GM21825 (cell line): Measurements from ENCODE around the gene PAX4.
A peak's percentile ranks its signal among the peaks of the same experiment; 100 is the strongest.

Experiments used
- ATAC-seq: cut with Tn5 transposase; IDR thresholded peaks from one replicate; pipeline ENCODE4 v1.9.1; 2021; ENCODE audit warnings: mild to moderate bottlenecking, moderate library complexity; ENCODE audit not compliant: unreplicated experiment

Gene PAX4, protein sequence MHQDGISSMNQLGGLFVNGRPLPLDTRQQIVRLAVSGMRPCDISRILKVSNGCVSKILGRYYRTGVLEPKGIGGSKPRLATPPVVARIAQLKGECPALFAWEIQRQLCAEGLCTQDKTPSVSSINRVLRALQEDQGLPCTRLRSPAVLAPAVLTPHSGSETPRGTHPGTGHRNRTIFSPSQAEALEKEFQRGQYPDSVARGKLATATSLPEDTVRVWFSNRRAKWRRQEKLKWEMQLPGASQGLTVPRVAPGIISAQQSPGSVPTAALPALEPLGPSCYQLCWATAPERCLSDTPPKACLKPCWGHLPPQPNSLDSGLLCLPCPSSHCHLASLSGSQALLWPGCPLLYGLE

DNA sequence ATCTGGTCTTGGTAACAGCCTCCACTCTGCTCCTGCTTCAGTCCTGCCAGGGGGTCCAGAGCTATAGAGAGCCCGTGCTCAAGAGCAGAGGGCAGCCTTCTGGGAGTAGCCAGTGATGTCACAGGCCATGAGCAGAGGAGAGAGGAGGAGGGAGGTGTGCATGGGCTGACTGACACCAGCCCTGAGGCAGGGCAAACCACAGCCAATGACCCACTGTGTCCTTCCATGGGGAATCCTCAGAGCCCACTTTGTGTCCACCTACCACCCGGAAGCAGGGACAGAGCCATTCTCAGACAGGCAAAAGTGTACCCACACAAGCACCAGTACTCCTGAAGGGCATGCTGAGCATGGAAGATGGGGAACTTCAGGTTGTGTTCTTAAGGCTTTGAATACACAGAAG lies at the start of gene PAX4:
Gene PAX4 (minus strand): TSS at position 101 of the 400 bp plus-strand sequence. CDS start 2,214 bp downstream, outside the sequence.
- no peak for ATAC-seq

DNA sequence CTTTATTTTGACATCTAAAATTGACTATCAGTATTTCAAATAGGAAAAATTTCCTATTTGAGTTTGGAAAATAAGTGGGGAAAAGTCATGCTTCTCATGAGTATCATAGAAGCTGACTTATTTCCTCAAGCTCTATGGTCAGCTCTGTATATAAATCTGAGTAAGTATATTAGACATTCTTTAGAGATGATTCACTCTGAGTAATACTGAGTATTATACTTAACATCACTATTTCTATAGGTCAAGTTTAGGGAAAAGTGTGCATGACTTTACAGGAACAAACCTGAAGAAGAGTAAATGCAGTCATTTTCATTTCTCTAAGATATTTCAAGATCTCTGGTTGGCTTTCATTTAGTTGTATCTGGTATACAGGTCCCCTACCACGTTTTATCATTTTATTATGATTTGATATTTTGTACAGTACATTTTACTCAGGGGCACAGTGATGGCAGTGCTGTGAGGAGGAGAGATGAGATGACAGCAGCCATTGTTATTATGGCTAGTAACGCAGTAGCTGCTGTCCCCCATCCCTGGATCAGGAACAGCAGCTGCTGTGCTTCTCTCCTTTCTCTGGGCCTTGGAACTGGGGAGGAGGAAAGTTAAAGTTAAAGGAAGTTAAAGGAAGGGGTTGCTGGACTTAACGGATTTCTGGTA lies 49.2 kb upstream of the PAX4 start:
- no peak for ATAC-seq

DNA sequence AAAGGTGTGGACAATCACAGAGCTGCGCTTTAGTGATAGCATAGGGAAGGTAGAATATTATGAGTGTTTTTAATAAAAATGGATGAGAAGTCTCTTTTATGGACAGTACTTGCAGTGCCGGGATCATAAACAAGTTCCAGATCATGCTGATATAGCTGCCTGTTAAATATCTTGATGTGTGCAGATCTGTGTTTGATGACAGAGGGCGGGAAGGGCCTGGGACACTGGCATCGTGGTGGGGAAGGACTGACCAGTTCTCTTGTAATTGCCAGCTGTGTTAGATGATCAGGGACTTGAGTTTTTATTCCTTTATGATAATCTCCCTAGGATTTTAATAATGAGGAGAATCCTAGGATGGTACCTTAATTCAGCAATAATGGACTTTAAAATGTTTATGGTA lies 48.7 kb upstream of the PAX4 start:
- ATAC-seq, result no peak

DNA sequence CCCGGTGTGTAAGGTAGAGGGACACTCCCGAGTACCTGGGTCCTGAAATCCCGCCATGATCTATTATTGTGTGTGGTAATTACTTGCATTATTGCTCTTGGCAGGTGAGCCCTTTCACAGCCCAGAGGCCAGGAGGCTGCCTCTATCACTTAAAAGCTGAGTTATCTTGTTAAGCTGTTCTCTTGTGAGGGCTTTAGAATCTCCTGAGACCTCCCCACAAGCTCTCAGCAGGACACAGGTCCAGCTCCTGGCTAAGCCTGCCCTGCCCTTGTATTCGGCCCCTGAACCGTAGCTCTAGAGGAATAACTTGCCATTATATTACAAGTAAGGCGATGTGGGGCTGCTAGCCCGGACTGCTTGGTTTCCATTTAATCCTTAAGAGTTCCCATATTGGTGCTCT lies 48.0 kb upstream of the PAX4 start:
- ATAC-seq, result no peak

DNA sequence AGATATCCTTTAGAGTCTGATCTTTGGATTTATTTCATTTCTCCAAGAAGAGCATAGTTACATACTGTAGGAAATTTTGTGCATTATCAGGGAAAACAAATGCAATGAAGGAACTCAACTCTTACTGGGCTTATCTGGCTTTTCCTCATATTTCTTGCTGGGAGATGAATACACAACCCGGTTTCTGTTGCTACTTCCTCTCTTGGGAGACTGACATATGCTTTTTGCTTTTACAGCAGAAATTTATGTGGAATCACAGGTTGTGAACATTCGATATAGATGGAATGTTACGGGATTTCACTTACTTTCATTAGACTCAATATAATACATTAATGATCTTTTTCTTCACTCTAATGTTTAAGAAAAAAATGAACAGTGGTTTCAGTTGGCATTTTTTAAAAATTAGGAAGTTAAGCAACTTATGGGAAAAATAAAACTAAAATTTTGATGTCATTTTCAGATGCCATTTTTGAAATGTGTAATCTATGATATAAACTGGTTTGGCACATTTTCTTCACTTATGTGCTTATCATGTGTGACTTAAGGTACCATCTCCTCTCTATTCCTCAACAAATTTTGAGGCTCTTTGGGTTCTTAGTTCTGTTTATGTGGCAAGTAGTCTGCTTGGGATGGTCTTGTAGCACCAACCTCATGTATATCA lies 41.2 kb upstream of the PAX4 start:
- no peak for ATAC-seq

DNA sequence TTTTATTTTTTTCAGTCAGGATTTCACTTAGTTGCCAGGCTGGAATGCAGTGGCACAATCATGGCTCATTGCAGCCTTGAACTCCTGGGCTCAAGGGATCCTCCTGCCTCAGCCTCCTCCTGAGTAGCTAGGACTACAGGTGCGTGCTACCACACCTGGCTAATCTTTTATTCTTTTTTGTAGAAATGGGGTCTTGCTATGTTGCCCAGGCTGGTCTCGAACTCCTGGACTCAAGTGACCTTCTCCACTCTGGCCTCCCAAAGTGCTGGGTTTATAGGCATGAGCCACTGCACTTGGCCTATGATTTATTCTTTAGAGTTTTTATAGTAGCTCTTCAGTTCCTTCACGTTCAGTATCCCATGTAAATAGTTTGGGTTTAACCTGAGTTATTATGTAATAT lies 39.6 kb upstream of the PAX4 start:
- ATAC-seq, result no peak

DNA sequence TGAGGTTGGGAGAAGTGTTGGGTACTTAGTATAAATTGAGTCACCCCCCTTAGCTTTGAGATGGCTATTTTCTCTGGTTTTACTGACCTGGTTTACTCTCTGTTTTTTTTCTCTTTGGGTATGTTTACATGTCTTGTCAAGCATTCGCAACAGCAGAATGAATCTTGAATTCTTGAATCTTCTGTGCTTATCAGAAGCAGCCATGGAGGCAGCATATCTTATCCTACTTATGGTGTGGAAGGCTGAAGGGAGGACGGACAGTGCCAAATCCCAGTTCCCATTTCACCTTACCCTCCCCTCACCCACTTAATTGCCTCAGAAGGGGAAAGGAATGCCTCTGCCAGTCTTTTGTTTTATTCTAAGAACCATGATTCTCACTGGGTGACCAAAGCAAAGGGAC lies 37.8 kb upstream of the PAX4 start:
- no peak for ATAC-seq

DNA sequence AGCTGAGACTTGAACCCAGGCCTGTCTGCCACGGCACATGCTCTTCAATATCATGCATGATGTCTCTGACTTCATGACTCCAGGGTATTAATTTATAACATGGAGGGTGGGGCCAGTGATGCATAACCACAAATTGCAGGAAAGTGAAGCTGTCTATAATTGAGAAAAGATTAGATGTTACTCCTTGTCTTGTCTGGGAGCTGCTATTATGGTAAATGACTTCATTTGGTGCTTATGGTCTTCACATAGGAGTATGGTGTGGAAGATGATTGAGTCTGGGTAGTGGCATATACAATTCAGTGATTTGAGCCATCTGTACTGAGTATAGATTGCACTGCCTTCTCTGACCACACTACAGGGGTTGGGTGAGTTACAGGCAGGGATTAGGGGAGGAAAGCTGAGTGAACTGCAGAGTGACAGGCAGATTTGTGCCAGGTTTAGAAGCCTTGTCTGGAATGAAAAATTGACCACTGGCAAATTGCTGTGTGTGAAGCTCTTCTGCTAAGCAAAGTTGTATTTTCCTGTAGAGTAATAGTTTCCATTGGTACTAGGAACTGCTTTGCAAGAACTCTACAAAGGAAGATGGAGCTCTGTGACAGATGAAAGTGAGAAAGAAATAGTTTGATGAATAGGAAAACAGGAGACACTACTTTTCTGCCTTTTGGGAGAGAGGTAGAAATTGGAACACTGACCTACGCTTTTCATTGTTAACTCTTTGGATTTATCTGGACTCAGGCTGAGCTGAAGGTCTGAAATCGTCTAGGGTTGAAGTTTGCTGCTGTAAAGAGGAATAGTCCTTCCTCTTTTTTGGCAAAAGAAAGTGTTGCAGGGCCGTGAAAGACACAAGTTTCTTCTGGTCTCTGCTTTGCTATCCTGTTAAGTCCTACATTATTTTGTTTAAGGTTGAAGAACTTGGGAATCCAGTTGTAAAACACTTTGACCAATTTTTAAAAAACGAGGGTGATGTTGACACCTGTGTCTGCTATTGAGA lies 36.8 kb upstream of the PAX4 start:
- ATAC-seq, result no peak

DNA sequence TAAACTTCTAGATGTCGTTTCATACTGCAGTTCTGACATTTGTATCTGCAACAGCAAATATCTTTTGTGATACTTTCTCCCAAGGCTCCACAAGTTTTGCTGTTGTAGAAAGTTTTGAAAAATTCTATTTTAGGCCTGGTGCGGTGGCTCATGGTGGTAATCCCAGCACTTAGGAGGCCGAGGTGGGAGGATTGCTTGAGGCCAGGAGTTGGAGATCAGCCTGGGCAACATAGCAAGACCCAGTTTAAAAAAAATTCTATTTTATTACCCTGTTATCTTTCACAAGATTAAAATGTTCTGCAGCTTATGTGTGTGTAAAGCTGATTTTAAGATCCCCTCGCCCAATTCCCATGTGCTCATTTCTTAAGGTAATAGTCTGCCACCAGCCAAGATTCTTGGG lies 35.5 kb upstream of the PAX4 start:
- no peak for ATAC-seq

DNA sequence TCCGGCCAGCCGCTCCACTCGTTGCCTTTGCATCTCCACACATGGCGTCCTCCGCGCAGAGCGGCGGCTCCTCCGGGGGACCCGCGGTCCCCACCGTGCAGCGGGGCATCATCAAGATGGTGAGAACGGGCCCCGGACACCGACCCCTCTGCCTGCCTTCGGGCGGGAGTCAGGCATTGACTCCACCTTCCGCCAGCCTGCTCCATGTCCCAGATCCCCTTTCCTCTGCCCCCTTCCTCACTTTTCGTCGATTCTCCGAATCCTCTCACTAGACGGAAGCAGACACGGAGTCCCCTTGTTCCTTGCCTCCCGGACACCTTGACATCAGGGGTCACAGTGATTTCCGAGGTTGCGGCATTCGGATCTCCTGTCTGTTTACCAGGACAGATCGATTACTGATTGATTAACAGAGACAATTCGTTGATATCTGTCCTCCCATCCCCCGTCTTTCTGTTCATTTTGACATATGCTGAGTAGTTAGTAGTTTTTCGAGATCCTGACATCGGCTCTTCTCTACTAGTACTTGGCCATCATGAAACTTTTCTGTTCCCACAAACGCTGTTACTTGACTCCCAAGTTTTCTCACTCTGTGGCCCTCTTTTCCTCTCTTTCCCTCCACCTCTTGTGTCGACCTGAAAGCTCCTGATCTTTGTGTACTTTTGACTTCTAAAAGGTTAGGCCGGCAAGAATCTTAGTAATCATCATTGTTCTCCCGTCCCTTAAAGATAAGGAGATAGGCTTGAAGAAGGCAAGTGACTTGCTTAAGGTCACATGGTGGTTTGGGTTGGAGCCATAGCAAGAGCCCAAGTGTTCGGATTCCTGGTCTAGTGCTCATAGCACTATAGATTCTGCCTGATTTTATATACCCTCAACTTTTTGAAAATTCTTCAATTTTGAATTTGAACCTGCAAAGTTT lies 34.6 kb upstream of the PAX4 start:
- no peak for ATAC-seq

DNA sequence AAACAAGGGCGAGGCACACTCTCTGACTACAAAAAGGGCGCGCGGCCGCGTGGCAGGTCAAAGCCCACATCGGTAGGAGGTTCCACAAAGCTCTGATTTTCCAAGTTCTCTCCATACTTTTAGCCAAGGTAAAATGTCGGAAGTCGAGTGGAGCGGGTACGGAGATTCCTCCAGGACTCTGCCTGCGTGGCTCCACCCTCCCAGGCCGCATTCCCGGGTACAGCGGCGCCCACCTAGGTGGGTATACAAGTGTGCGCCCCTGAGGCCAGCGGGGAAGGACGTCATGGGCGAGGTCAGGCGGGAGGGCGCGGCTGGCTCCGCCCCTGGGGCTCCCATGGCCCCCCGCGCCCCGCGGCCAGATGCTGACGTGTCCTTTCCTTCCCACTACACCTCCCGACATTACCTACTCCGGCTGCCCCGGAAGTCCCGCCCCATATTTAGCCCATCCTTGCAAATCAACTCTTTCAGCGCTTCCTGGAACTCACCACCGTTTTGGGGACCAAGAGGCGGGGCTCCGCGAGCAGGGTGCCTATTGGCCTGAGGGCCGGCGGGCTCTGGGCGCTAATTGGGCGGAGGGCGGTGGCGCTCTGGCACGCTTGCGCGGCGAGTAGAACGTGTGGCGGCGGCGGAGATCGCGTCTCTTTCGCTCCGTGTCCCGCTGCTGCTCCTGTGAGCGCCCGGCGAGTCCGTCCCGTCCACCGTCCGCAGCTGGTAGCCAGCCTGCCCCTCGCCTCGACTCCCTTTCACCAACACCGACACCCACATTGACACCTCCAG lies 33.8 kb upstream of the PAX4 start, which contains the start of gene SND1:
Gene SND1 (plus strand): TSS at position 639 of the 777 bp plus-strand sequence. CDS start 180 bp downstream, outside the sequence.
- peak; percentile 95 for ATAC-seq

DNA sequence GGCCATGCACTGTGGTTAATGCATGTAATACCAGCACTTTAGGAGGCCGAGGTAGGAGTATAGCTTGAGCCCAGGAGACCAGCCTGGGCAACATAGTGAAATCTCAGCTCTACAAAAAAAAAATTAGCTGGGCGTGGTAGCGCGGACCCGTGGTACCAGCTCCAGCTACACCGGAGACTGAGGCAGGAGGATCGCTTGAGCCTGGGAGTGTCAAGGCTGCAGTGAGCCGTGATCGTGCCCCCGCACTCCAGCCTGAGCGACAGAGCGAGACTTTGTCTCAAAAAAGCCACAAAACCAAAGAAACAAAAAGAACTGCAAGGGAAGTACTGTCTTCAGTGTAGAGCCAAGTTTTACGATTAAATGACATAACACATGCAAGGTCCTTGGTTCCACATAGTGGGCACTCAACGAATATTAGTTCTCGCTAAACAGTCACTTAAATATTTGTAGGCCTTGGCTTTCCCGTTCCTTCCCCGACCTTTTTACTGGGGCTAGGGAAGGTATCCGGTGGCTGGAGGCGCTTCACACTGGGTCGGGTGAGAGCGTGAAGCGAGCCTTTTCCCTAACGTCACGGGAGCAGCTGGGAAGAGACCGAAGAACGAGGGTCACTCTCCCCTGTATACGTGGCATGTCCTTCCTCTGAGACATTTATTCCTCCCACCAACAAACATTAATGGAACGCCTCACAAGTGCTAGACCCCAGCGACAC lies 33.1 kb upstream of the PAX4 start:
- no peak for ATAC-seq

DNA sequence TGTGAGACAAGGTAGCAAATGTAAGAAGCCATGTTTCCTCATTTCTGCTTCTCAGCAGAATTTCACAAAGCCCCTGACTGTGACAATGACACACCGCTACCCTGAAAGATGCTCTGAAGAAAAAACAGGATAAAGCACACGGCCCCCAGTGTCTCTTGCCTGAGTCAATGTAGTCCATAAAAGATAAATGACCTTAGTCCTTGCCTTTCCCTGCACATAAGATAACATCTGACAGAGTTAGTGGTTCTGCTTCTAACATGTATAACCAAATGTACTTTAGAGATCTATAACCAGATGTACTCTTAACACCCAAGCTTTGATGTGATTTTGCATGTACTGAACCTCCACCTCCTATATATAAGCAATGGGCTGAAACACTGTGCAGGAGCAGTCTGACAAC lies 31.0 kb upstream of the PAX4 start:
- no peak for ATAC-seq

DNA sequence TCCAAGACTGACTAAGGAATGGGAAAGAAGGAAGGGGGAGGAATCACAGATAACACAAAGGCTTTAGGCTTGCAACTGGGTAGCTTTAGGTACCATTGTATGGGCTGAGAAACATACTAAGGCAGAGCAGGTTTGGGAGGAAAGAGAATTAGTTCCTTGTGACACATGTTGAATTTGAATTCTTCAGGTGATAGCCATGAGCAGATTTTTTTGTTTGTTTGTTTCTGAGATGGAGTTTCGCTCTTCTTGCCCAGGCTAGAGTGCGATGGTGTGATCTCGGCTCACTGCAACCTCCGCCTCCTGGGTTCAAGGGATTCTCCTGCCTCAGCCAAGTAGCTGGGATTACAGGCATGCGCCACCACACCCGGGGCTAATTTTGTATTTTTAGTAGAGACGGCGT lies 29.7 kb upstream of the PAX4 start:
- ATAC-seq, result no peak

DNA sequence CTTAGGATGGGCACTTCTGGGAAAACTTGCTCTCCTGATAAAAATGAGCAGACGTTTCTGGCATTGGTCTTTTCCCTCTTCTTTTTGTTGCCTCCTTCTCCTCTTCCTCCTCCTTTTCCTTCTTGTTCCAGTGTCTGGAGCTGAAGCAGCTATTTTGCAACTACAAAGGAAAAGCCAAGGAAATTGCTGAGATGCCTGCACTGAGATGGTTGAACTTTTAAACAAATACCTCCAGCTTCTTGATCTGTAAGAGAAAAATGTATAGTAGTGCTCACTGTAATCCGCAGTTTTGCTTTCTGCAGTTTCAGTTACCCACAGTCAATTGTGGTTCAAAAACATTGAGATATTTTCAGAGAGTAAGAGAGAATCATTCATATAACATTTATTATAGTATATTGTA lies 26.5 kb upstream of the PAX4 start:
- ATAC-seq, result no peak

DNA sequence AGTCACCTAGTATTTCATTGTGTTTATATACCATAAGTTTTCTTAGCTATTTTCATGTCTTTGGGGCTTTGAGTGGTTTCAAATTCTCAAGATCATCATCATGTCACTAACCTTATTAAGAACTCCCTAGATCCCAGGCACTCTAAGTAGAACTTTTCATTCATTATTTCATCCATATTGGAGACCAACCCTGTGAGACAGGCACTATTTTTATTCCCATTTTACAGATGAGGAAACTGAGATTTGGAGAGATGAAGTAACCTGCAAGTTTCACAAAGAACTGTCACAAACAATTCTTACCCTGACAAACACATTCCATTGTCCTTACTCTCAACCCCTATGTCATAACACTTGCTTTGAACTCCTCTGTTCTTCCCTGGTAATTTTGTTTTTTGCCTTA lies 20.3 kb upstream of the PAX4 start:
- no peak for ATAC-seq

DNA sequence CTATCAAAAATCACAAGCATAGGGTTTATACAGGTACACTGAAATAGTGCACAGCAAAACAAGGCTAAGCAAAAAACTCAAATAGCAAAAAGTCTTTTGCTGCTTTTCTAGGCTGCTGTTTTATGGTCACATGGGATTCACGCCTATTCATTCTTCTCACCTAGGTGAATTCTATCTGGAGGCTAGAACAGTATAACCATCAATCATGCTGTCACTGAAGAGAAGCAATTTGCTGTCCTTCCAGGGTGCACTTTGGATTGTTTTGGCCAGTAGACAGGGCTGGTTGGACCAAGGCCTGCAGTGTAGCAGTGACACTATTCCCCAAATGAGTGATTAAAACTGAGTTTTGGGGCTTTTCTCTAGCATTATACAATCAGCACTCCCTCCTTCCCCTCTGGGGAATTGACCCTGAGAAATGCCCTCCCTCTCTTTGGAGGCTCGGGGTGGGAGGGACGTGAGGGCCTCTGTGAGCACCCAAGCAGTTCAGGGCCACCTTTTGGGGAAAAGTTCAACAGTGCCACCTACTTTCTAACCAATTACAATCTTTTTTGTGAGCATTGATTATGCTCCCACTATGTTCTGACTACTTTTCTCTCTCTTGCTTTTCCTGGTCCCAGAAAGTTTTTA lies 17.8 kb upstream of the PAX4 start:
- no peak for ATAC-seq
